ENCODE data around the gene LDHAL6B. TPM values are rescaled to one million over a fixed set of nuclear protein-coding genes. Genes with fewer than 3 reads are reported as not detected.
A peak's percentile ranks its signal among the peaks of the same experiment; 100 is the strongest.

Gene LDHAL6B
- total and polyA plus RNA-seq, 8 donors = not detected

DNA sequence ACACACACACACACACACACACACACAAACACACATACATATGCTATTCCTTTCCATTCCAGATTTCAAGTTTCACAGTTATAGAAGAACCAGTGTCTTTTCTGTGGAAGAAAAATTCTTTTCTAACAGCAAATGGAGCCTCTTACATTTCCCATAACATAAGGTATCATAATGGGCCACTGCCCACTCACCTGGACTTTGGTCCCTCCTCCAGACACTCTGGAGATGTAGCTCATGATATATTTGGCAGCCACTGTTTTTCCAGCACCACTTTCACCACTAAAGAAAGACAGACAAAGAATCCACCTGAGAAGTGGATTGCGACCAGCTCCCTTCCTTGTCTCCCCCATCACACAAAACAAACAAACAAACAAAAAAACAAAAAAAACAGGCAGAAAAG, 29.8 kb downstream of the LDHAL6B start:
- H3K27ac ChIP-seq = no peak overlapping the region
- no peak for DNase-seq
- 50 to 86% (median 79%) methylated on average over 1 of the region's 1 CpG for WGBS, 5 donors

GRCh38 chr15:59237119-59237855, 30.6 kb downstream of the LDHAL6B start:
- no peaks in the 10 kb centered on the region for H3K36me3 ChIP-seq
- TF ChIP-seq CTCF (IDR thresholded peaks at IDR 0.05) (no peak), EP300 (IDR thresholded peaks at IDR 0.05) (no peak), POLR2A (IDR thresholded peaks at IDR 0.05) (no peak), POLR2AphosphoS5 (IDR thresholded peaks at IDR 0.05) (no peak)
- no peak overlapping the region for H3K4me3 ChIP-seq
- WGBS, 5 donors = 87 to 92% (median 90%) methylated on average over 8 of the region's 8 CpGs
- H3K27me3 ChIP-seq = no peaks in the 10 kb centered on the region
- no peaks in the 10 kb centered on the region for H3K9me3 ChIP-seq
- intact Hi-C loops (cut with DNase I; ENCODE audit: low total_unique reads) = no loop called here
- no peak for DNase-seq
- H3K27ac ChIP-seq = no peak overlapping the region
- H3K4me1 ChIP-seq = peaks cover 0 to 17% (median 3%) of the 10 kb centered on the region in 4 donors

More for the DNA sequence above, 29.8 kb downstream of the LDHAL6B start:
- intact Hi-C loops (cut with DNase I; ENCODE audit: low total_unique reads) = no loop called here
- H3K4me1 ChIP-seq = peaks cover 0 to 20% (median 4%) of the 10 kb centered on the region in 4 donors
- H3K9me3 ChIP-seq = no peaks in the 10 kb centered on the region
- H3K4me3 ChIP-seq = no peak overlapping the region
- H3K36me3 ChIP-seq = peaks cover 0 to 6% (median 3%) of the 10 kb centered on the region in 4 donors
- H3K27me3 ChIP-seq = no peaks in the 10 kb centered on the region
- TF ChIP-seq CTCF (IDR thresholded peaks at IDR 0.05) (no peak), EP300 (IDR thresholded peaks at IDR 0.05) (no peak), POLR2AphosphoS5 (IDR thresholded peaks at IDR 0.05) (no peak), POLR2A (IDR thresholded peaks at IDR 0.05) (no peak)

GRCh38 chr15:59237924-59238331, 31.3 kb downstream of the LDHAL6B start:
- Histone ChIP-seq H3K27me3 (no peaks in the 10 kb centered on the region), H3K4me3 (no peak overlapping the region), H3K27ac (no peak overlapping the region), H3K9me3 (no peaks in the 10 kb centered on the region), H3K4me1 (peaks cover 0 to 16% (median 0%) of the 10 kb centered on the region in 4 donors), H3K36me3 (no peaks in the 10 kb centered on the region)
- no peak for DNase-seq
- 71 to 89% (median 79%) methylated on average over 5 of the region's 5 CpGs for WGBS, 5 donors
- TF ChIP-seq EP300 (IDR thresholded peaks at IDR 0.05) = no peak
- intact Hi-C loops (cut with DNase I; ENCODE audit: low total_unique reads) = no loop called here

GRCh38 chr15:59240036-59240435, 33.4 kb downstream of the LDHAL6B start:
- Histone ChIP-seq H3K4me3 (no peak overlapping the region), H3K9me3 (no peaks in the 10 kb centered on the region), H3K27me3 (no peaks in the 10 kb centered on the region), H3K4me1 (peaks cover 0 to 16% (median 0%) of the 10 kb centered on the region in 4 donors), H3K36me3 (no peaks in the 10 kb centered on the region), H3K27ac (no peak overlapping the region)
- TF ChIP-seq EP300 (IDR thresholded peaks at IDR 0.05) = no peak
- TF ChIP-seq POLR2AphosphoS5 (IDR thresholded peaks at IDR 0.05) = no peak
- no peak for TF ChIP-seq POLR2A (IDR thresholded peaks at IDR 0.05)
- no peak for TF ChIP-seq CTCF (IDR thresholded peaks at IDR 0.05)
- peak in 1 of 2 donors; percentile 17 for DNase-seq
- 75 to 90% (median 78%) methylated on average over 5 of the region's 5 CpGs for WGBS, 5 donors
- intact Hi-C loops (cut with DNase I; ENCODE audit: low total_unique reads) = loop anchor here (10.0 kb wide), 1 partner anchor 255 kb away; no protein-coding TSS in a partner anchor

DNA sequence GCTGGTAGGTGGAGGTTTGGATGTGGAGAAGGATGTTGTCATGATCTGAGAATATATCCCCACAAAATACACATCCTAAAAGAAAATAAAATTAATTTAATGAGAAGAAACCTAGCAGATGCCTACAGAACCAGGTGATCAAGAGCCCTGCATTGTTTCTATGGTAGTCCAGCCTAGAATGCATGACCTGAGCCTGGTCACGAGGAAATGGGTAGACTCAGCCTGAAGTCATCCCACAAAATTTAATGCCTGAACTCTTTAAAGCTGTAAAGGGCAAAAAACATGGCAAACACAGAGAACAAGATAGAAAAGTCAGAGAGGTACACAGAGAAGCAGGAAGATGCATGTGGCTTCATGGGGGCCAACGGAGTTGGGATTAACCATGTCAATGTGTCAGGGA, 36.0 kb downstream of the LDHAL6B start:
- intact Hi-C loops (cut with DNase I; ENCODE audit: low total_unique reads) = loop anchor here (10.0 kb wide), 1 partner anchor 252 kb away; no protein-coding TSS in a partner anchor

More for the DNA sequence above, 36.0 kb downstream of the LDHAL6B start:
- TF ChIP-seq POLR2A (IDR thresholded peaks at IDR 0.05) = no peak
- no peak for TF ChIP-seq CTCF (IDR thresholded peaks at IDR 0.05)
- TF ChIP-seq POLR2AphosphoS5 (IDR thresholded peaks at IDR 0.05) = no peak
- TF ChIP-seq EP300 (IDR thresholded peaks at IDR 0.05) = no peak
- H3K36me3 ChIP-seq = no peaks in the 10 kb centered on the region
- 85 to 97% (median 96%) methylated on average over 2 of the region's 2 CpGs for WGBS, 5 donors
- no peak for DNase-seq
- no peak overlapping the region for H3K4me3 ChIP-seq
- H3K4me1 ChIP-seq = peaks cover 0 to 8% (median 0%) of the 10 kb centered on the region in 4 donors
- no peaks in the 10 kb centered on the region for H3K9me3 ChIP-seq
- no peak overlapping the region for H3K27ac ChIP-seq
- no peaks in the 10 kb centered on the region for H3K27me3 ChIP-seq

Measured in stomach (tissue), 9 donors.